Epithelial cell of proximal tubule (primary cell): ENCODE measurements around the gene VPS51. TPM values are rescaled to one million over a fixed set of nuclear protein-coding genes. Genes with fewer than 3 reads are reported as not detected.

Source experiments
- DNase-seq: peaks from one replicate; pipeline ENCODE4 v3.0.0-alpha.2; 2011; ENCODE audit warnings: low read depth
- H3K4me3 ChIP-seq: 2 replicates; pipeline ENCODE4 v1.5.1; 2011; ENCODE audit warnings: low read depth, mild to moderate bottlenecking, low read length
- total RNA-seq: library from RNA; depleted of rRNA; stranded (reverse); fragments of >200 nt; gene quantifications from 2 replicates; pipeline ENCODE4 v1.2.3, GENCODE V29; 2015
- TF ChIP-seq, protein P1 (sequence below): conservative IDR thresholded peaks from 2 replicates; pipeline ENCODE4 v1.5.1; 2012; ENCODE audit warnings: low read depth, mild to moderate bottlenecking, low read length

The VPS51 gene
- total RNA-seq, 1 donor from 2014 or later, result 342 TPM

DNA sequence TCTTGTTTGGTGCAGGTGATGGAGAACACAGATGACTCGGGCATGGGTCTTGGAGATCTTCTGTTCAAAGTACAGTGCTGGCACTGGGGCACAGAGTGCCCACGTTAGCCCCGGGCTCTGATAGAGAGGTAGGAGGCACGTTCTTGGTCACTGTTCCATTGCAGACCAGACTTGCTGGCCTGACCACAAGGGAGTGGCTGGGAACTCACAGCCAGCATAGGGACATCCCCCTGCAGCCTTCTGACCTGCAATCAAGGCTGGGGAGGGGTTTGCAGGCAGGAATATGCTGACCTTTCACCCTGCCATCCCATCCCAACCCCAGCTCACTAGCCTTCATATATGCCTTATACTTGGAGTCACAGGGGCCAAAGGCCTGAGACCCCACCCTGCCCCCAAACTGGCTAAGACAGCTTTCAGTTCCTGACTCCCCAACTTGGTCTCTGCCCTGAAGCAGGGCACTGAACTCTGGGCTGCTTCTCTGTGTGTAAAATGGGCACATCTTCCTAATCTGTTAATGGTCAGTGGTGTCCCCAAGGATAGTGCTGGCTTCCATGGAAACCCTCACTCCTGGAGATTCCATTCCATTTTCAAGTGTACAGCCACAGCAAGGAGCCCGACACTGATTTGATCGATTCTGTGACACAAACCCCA, 30.7 kb downstream of the VPS51 start:
- no peak for DNase-seq
- TF ChIP-seq, protein P1, sequence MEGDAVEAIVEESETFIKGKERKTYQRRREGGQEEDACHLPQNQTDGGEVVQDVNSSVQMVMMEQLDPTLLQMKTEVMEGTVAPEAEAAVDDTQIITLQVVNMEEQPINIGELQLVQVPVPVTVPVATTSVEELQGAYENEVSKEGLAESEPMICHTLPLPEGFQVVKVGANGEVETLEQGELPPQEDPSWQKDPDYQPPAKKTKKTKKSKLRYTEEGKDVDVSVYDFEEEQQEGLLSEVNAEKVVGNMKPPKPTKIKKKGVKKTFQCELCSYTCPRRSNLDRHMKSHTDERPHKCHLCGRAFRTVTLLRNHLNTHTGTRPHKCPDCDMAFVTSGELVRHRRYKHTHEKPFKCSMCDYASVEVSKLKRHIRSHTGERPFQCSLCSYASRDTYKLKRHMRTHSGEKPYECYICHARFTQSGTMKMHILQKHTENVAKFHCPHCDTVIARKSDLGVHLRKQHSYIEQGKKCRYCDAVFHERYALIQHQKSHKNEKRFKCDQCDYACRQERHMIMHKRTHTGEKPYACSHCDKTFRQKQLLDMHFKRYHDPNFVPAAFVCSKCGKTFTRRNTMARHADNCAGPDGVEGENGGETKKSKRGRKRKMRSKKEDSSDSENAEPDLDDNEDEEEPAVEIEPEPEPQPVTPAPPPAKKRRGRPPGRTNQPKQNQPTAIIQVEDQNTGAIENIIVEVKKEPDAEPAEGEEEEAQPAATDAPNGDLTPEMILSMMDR, result no peak
- no peak overlapping the region for H3K4me3 ChIP-seq

DNA sequence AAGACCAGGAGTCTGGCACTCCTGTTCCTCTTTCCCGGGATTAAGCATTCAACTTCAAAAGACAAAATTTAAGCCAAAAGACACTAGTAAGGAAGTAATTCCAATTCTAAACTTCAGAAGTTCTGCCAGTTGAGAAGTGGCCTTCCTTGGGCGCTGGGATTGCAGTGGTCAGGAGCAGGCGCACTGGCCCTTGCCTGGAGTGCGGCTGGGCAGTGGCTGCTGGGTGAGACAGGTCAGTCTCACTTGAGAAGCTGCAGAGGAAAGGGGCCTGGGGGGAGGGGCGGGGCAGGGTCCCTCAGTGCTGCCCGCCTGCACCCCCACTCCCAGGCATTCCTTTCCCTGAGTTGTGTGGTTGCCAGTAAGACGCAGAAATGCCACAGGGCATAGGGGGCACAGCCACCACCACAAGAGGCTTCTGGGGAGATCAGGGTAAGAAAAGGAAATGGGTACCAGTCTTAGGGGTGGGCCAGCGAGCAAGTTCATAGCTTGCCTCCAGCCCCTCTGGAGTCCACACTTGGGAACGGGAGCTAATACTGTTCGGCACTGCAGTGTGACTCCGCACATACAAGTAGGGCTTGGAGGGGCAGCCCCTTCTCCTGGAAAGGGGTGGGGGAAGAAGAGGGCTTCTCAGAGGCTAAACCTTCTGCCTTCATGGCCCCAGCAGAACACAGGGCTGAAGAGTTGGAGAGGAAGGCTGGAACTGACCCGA, 31.6 kb downstream of the VPS51 start:
- no peak for DNase-seq
- TF ChIP-seq, protein P1, result no peak
- H3K4me3 ChIP-seq, result no peak overlapping the region

DNA sequence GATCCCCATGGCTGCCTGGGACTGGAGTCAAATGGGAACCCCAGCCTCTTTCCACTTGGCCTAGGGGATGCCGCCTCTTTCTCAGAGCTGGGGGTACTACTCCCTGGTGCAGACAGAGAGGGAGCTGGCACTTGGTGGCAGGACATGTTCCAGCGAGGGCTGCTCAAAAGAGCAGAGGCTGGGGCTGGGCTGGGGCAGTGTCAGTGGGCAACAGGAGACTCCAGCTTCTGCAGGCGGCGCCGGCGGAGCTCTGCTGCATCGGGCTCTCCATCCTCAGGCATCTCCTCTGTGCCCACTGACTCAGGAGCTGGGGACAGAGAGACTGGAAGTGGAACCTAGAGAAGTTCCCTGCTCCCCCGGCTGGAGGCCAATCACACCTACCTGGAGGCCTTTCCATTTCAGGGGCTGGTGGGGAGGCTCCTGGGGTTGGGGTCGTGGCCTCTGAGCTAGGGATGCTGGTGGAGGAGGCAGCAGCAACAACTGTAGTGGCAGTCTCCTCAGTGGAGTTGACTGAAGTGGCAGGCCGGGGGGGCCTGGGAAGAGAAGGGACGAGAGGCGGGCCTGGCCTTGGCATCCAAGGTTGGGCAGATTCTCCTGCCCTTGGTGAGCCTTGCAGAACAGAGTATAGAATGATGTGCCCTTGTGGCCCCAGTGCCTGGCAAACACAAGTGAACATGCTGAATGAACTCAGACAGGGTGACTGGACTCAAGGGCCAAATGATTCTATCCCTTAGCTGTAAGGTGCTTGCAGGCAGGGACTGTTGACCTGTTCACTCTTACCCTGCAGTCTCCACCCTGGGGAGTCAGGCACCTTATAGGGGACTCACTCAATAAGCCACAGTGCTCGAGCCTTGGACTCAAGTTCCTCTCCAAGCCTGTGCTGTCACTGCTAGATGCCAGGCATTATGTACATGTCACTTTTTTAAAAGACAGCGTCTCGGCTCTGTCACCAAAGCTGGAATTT, 32.5 kb downstream of the VPS51 start:
- TF ChIP-seq, protein P1, result no peak
- no peak for DNase-seq

DNA sequence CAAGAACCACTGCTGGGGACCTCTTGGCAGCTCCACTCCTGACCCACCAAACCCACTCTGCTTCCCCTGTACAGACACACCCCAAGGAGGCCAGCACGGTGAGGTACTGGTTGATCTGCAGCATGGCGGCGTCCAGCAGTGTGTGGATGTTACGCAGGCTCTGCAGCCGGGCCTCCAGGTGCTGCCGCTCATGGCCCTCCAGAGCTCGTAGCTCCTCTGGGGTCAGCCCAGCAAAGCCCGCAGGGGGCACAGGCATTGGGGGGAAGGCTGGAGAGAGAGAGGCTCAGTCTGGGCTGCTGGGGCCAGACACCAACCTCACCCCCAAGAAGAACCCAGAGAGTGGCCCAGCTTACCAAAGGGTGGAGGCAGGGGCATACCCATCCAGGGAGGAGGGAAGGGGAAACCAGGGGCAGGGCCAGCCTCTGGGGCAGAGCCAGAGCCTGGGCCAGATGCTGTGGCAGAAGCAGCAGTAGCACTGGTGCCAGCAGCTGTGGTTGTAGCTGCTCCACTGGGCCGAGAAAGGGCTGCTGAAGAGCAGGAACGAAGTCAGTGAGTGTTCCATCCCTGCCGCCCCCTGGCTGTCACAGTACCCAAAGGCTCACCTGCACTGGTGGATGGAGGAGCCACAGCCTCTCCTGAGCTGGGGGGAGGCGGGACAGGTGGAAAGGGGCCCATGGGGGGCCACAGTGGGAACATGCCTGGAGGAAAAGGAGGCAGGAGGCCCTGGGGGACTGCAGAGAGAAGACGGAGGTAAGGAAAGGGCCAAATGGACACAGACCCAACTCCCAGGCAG, 33.8 kb downstream of the VPS51 start:
- no peak overlapping the region for H3K4me3 ChIP-seq
- TF ChIP-seq, protein P1, result no peak

More for the DNA sequence above, 32.5 kb downstream of the VPS51 start:
- no peak overlapping the region for H3K4me3 ChIP-seq

DNA sequence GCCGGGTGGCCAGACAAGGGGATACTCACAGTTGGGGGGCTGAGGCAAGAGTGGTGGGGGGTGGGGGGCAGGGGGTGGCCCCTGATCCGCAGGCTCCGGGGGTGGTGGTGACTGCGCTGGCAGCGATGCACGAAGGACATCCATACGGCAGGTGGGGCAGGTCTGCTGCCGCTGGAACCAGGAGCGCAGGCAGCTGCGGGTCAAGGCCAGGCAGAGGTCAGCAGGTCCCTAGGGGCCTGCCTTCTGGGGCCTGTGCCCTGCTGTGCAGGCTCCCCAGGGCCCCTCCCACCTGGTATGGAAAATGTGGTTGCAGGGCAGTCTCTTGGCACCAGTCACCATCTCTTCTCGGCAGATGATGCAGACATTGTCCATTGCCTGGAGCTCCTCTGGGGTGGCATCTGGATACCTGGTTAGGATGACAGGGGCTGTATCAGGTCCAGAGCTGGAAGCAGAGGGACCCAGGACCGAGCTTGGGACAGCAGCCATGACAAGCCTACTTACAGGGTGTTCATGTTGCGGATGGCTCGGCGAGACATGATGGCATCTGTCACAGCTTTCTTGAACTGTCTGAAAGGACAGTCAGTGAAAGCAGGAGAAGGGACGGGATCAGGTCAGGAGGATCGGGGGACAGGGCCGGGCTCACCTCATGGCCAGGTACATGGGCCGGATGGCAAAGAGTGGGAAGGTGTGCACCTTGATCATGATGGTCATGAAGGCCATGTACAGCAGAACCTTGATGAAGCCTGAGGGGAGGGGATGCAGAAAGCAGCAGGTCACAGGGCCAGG, 34.8 kb downstream of the VPS51 start:
- TF ChIP-seq, protein P1, result no peak
- H3K4me3 ChIP-seq, result no peak overlapping the region
- no peak for DNase-seq

More for the DNA sequence above, 33.8 kb downstream of the VPS51 start:
- DNase-seq, result no peak
